Measurements from ENCODE around the gene KREMEN1. TPM values are rescaled to one million over a fixed set of nuclear protein-coding genes. Genes with fewer than 3 reads are reported as not detected.

KREMEN1 gene
- total and polyA plus RNA-seq, 4 donors: 5.7 to 12.7 (median 8.3) TPM

GRCh38 chr22:29136782-29137700 is 64.2 kb downstream of the KREMEN1 start:
- H3K36me3 ChIP-seq (ENCODE audit: control insufficient read depth, insufficient read depth, low read length): peaks cover 23% of the 10 kb centered on the region

GRCh38 chr22:29138556-29139305 is 65.9 kb downstream of the KREMEN1 start:
- Histone ChIP-seq H3K4me3 (ENCODE audit: low read depth, low read length) (no peak overlapping the region), H3K4me1 (ENCODE audit: control insufficient read depth, insufficient read depth, low read length) (peaks cover 7% of the 10 kb centered on the region), H3K27ac (ENCODE audit: low read depth, low read length) (no peak overlapping the region), H3K27me3 (ENCODE audit: control insufficient read depth, insufficient read depth, low read length) (no peaks in the 10 kb centered on the region), H3K36me3 (ENCODE audit: control insufficient read depth, insufficient read depth, low read length) (peaks cover 26% of the 10 kb centered on the region), H3K9me3 (ENCODE audit: control insufficient read depth, insufficient read depth, low read length) (no peaks in the 10 kb centered on the region)
- DNase-seq (ENCODE audit: low read depth in 4 of 6, low spot score in 6 of 6): no peak
- WGBS (ENCODE audit: insufficient coverage): 94% methylated on average over 8 of the region's 13 CpGs

More at GRCh38 chr22:29136782-29137700, 64.2 kb downstream of the KREMEN1 start:
- Histone ChIP-seq H3K27ac (ENCODE audit: low read depth, low read length) (no peak overlapping the region), H3K9me3 (ENCODE audit: control insufficient read depth, insufficient read depth, low read length) (no peaks in the 10 kb centered on the region), H3K4me3 (ENCODE audit: low read depth, low read length) (no peak overlapping the region), H3K27me3 (ENCODE audit: control insufficient read depth, insufficient read depth, low read length) (no peaks in the 10 kb centered on the region), H3K4me1 (ENCODE audit: control insufficient read depth, insufficient read depth, low read length) (peaks cover 4% of the 10 kb centered on the region)
- no peak for DNase-seq (ENCODE audit: low read depth in 4 of 6, low spot score in 6 of 6)
- WGBS (ENCODE audit: insufficient coverage): 83% methylated on average over 28 of the region's 31 CpGs

GRCh38 chr22:29139965-29140782 is 67.3 kb downstream of the KREMEN1 start:
- Histone ChIP-seq H3K27me3 (ENCODE audit: control insufficient read depth, insufficient read depth, low read length) (no peaks in the 10 kb centered on the region), H3K27ac (ENCODE audit: low read depth, low read length) (peak overlapping the region; percentile 10), H3K9me3 (ENCODE audit: control insufficient read depth, insufficient read depth, low read length) (no peaks in the 10 kb centered on the region), H3K4me3 (ENCODE audit: low read depth, low read length) (no peak overlapping the region), H3K4me1 (ENCODE audit: control insufficient read depth, insufficient read depth, low read length) (peaks cover 20% of the 10 kb centered on the region), H3K36me3 (ENCODE audit: control insufficient read depth, insufficient read depth, low read length) (peaks cover 37% of the 10 kb centered on the region)
- 76% methylated on average over 4 of the region's 8 CpGs for WGBS (ENCODE audit: insufficient coverage)
- no peak for DNase-seq (ENCODE audit: low read depth in 4 of 6, low spot score in 6 of 6)

- Histone ChIP-seq H3K36me3 (ENCODE audit: control insufficient read depth, insufficient read depth, low read length) (peaks cover 48% of the 10 kb centered on the region), H3K27me3 (ENCODE audit: control insufficient read depth, insufficient read depth, low read length) (no peaks in the 10 kb centered on the region), H3K4me3 (ENCODE audit: low read depth, low read length) (no peak overlapping the region), H3K4me1 (ENCODE audit: control insufficient read depth, insufficient read depth, low read length) (peaks cover 30% of the 10 kb centered on the region), H3K27ac (ENCODE audit: low read depth, low read length) (no peak overlapping the region), H3K9me3 (ENCODE audit: control insufficient read depth, insufficient read depth, low read length) (no peaks in the 10 kb centered on the region)
- 59% methylated on average over 5 of the region's 10 CpGs for whole genome bisulfite sequencing (ENCODE audit: insufficient coverage)
- no peak for DNase-seq (ENCODE audit: low read depth in 4 of 6, low spot score in 6 of 6)
Measured at GRCh38 chr22:29141078-29141688, 68.3 kb downstream of the KREMEN1 start.

GRCh38 chr22:29142116-29142515 is 69.3 kb downstream of the KREMEN1 start:
- Histone ChIP-seq H3K27ac (ENCODE audit: low read depth, low read length) (no peak overlapping the region), H3K4me1 (ENCODE audit: control insufficient read depth, insufficient read depth, low read length) (peaks cover 36% of the 10 kb centered on the region), H3K4me3 (ENCODE audit: low read depth, low read length) (no peak overlapping the region), H3K27me3 (ENCODE audit: control insufficient read depth, insufficient read depth, low read length) (no peaks in the 10 kb centered on the region), H3K9me3 (ENCODE audit: control insufficient read depth, insufficient read depth, low read length) (no peaks in the 10 kb centered on the region), H3K36me3 (ENCODE audit: control insufficient read depth, insufficient read depth, low read length) (peaks cover 46% of the 10 kb centered on the region)
- DNase-seq (ENCODE audit: low read depth in 4 of 6, low spot score in 6 of 6): no peak
- 34% methylated on average over 5 of the region's 5 CpGs for WGBS (ENCODE audit: insufficient coverage)

GRCh38 chr22:29143941-29144785 is 71.3 kb downstream of the KREMEN1 start:
- Histone ChIP-seq H3K27me3 (ENCODE audit: control insufficient read depth, insufficient read depth, low read length) (no peaks in the 10 kb centered on the region), H3K4me1 (ENCODE audit: control insufficient read depth, insufficient read depth, low read length) (peaks cover 46% of the 10 kb centered on the region), H3K4me3 (ENCODE audit: low read depth, low read length) (no peak overlapping the region), H3K27ac (ENCODE audit: low read depth, low read length) (no peak overlapping the region), H3K36me3 (ENCODE audit: control insufficient read depth, insufficient read depth, low read length) (peaks cover 35% of the 10 kb centered on the region), H3K9me3 (ENCODE audit: control insufficient read depth, insufficient read depth, low read length) (no peaks in the 10 kb centered on the region)
- peak in 1 of 6 donors; percentile 54 for DNase-seq (ENCODE audit: low read depth in 4 of 6, low spot score in 6 of 6)
- 70% methylated on average over 12 of the region's 16 CpGs for WGBS (ENCODE audit: insufficient coverage)

- no peak for DNase-seq (ENCODE audit: low read depth in 4 of 6, low spot score in 6 of 6)
- no peak overlapping the region for H3K27ac ChIP-seq (ENCODE audit: low read depth, low read length)
- H3K9me3 ChIP-seq (ENCODE audit: control insufficient read depth, insufficient read depth, low read length): no peaks in the 10 kb centered on the region
- peaks cover 35% of the 10 kb centered on the region for H3K36me3 ChIP-seq (ENCODE audit: control insufficient read depth, insufficient read depth, low read length)
- H3K4me1 ChIP-seq (ENCODE audit: control insufficient read depth, insufficient read depth, low read length): peaks cover 52% of the 10 kb centered on the region
- H3K4me3 ChIP-seq (ENCODE audit: low read depth, low read length): no peak overlapping the region
- WGBS (ENCODE audit: insufficient coverage): 84% methylated on average over 14 of the region's 14 CpGs
- no peaks in the 10 kb centered on the region for H3K27me3 ChIP-seq (ENCODE audit: control insufficient read depth, insufficient read depth, low read length)
Measured at GRCh38 chr22:29144786-29145160, 71.9 kb downstream of the KREMEN1 start.

GRCh38 chr22:29145321-29146072 is 72.7 kb downstream of the KREMEN1 start:
- H3K4me1 ChIP-seq (ENCODE audit: control insufficient read depth, insufficient read depth, low read length): peaks cover 56% of the 10 kb centered on the region
- H3K9me3 ChIP-seq (ENCODE audit: control insufficient read depth, insufficient read depth, low read length): no peaks in the 10 kb centered on the region
- no peak for DNase-seq (ENCODE audit: low read depth in 4 of 6, low spot score in 6 of 6)
- peaks cover 31% of the 10 kb centered on the region for H3K36me3 ChIP-seq (ENCODE audit: control insufficient read depth, insufficient read depth, low read length)
- H3K27ac ChIP-seq (ENCODE audit: low read depth, low read length): peak overlapping the region; percentile 57
- WGBS (ENCODE audit: insufficient coverage): 75% methylated on average over 27 of the region's 27 CpGs
- H3K27me3 ChIP-seq (ENCODE audit: control insufficient read depth, insufficient read depth, low read length): no peaks in the 10 kb centered on the region
- no peak overlapping the region for H3K4me3 ChIP-seq (ENCODE audit: low read depth, low read length)
